ENCODE measurements around the gene RPL36AL.

RPL36AL gene

DNA sequence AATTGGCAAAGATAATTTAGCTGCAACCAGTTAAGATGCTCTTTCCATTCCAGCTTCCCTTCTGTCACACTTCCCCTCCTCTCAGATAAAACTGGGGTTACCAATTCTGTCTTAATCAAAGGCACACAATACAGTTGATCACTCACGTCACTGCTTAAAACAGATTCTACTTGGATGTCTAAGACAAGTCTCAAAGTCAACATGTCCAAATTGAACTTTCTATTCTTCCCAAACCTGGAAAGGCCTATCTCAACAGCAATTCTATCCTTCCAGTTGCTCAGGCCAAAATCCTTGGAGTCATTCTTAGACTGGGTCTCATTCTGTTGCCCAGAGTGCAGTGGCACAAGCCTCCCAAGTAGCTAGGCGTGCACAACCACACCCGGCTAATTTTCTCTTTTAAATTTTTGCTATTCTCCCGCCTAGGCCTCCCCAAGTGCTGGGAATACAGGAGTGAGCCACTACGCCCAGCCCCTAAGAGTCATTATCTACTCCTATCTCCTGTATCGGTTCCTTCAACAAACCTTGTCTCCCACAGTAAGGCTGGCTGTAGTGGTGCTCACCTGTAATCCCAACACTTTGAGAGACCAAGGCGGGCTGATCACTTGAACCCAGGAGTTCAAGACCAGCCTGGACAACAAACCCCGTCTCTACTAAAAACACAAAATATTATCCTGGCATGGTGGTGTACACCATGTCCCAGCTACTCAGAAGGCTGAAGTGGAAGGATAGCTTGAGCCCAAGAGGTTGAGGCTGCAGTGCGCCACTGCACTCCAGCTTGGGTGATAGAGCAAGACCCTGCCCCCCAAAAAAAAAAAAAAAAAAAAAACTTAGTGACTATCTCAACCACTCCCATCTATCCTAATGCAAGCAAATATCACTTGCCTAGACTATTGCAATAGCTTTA is 39.0 kb downstream of the RPL36AL start:
- no peak for DNase-seq (ENCODE audit: low spot score)

DNA sequence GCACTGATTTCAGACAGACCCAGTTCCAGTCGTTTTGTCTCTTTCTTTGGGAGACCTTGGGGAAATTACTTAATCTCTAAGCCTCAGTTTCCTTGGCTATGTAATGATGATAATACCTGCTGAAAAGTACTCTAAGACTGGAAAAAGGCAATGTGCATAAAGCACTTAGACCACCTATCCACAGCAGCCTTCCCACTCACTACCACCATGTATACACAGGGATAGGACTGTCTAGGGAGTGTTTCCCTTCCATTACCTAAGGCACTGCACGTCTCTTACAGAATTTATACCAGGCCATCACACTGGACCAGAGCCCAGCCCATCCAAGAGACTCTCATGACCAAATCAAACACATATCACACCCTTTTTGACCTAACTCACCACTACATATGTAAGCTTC is 40.6 kb downstream of the RPL36AL start:
- no peak for DNase-seq (ENCODE audit: low spot score)

DNA sequence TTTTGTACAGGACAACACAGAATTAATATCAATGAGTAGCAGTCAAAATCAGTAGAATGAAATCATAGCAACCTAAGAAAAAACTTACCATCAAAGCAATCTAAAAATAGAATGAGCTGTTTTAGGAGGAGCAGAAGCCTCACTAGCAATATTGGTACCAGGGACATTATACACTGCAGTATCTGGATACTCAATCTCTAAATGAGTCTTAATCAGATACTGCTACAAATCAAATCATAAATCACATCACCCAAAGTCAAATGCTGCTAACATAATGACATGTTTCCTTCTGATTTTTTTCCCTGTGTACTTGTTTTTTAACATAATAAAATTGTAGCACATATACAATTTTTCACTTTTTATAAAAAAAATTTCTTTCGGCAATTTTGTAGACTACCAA is 42.3 kb downstream of the RPL36AL start:
- no peak for DNase-seq (ENCODE audit: low spot score)

DNA sequence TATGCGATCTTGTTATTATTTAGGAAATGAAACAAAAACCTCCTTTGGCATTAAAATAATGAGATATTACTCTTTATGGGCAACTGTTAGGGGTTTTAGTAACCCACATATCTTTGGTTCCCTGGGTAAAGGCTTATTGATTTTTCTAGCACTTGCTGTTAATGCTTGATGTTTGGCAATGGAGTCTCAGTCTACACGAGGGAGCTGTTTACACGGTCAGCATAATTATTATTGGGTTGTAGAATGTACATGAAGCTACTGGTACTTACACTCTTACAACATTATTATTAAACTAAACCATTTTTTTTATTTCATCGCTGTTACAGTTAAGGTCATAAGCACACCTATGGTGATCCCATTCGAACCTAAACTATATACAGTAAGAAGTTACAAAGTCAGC is 46.4 kb downstream of the RPL36AL start:
- no peak for DNase-seq (ENCODE audit: low spot score)

DNA sequence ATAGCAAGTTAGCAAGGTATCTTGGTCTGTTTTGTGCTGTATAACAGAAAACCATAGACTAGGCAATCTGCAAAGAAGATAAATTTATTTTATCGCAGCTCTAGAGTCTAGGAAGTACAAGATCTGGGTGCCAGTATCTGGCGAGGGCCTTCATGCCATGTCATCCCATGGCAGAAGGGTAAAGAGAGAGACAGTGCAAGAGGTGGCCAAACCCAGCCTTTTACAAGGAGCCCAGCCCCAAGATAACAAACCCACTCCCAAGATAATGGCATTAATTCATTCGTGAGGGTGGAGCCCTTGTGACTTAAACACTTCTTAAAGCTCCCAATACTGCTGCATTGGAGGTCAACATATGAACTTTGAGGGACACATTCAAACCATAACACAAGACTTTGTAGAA is 51.1 kb downstream of the RPL36AL start:
- no peak for DNase-seq (ENCODE audit: low spot score)

All from AG08395 (cell line).